C4-2B (cell line): ENCODE results near the gene IQCM.
"Not testable (repeated sequence)": the region's sequence is repeated elsewhere in the genome, so short reads cannot be mapped to it uniquely, and the experiment has no call there.

ENCODE experiments used
- H3K27ac ChIP-seq: fragments of 450-650 bp; 2 replicates; pipeline ENCODE4 v1.5.1; 2017
- CTCF ChIP-seq: fragments of 450-650 bp; conservative IDR thresholded peaks from 2 replicates; pipeline ENCODE4 v1.5.1; 2017; ENCODE audit warnings: mild to moderate bottlenecking
- ZFX ChIP-seq: fragments of 450-650 bp; IDR thresholded peaks from 2 replicates; pipeline ENCODE4 v1.6.1; 2017

Gene IQCM

GRCh38 chr4:149518471-149518870, 297.2 kb downstream of the IQCM start:
- no peak for TF ChIP-seq CTCF
- no peak for TF ChIP-seq ZFX
- H3K27ac ChIP-seq: no peak overlapping the region

DNA sequence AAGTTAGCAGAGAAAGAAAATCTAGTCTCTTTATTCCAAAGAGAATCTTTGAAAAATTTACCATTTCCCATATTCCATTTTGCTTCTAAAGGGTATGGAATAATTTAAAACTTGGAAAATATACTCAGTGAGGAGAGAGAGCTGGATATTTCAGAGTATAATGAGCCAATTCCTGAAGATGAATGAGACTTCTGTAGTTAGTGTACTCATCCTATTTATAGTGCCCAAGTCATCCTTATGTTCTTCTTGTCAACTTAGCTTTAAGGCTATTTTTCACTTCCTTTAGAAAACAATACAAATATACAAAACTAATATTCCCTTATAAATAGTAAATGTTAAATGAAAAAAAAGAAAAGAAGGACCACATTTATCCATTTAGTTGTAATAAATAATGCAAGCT, 302.6 kb downstream of the IQCM start:
- no peak overlapping the region for H3K27ac ChIP-seq
- no peak for TF ChIP-seq CTCF
- no peak for TF ChIP-seq ZFX

DNA sequence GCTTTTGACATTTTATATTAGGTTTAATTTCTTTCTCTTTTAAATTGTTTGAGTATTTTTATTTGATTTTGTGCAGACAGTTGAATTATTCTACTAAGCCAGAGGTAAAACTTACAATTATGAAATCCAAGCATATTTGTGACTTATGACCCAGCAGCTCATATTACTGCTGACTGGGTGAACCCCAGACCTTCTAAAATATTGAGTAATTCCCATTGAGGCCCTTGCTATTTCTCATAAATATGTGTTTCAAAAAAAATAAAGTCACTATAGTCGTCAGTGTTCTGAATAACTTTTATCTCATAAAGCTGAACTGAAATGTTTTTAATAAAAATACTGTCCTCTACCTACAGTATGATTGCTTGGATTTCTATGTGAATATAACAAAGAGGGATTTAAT, 303.1 kb downstream of the IQCM start:
- no peak overlapping the region for H3K27ac ChIP-seq
- TF ChIP-seq CTCF (no peak), ZFX (no peak)

DNA sequence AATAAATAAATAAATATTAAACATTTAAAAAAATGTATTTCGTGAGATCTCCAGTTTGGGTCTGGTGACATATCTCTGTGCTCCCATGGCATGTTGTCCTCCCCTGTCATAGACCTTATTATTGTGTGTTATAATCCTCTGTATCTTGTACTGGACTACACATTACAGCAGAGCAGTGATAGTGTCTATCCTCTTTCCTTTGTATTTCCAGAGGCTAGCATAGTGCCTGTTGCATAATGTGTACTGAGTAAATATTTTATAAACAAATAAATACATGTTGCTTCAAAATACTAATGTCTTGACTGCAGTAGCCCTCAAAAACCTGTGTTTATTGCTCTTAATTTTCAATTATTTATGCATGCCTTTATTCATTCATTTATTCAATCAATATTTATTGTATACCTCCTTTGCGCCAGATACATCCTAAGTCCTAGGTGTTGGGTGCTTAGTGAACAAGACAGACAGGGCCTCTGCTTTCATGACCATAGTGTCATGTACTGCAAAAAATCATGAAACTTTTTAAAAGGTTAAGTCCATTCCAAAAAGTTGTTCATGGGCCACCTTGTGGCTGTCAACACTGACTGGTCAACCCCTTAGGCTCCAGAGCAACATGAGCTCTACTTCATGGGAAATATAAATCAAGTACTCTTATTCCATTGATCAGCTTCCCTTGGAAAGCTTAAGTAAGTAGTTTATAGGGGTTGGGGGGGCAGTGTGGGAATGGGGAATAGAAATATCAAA, 303.9 kb downstream of the IQCM start:
- H3K27ac ChIP-seq: no peak overlapping the region
- TF ChIP-seq CTCF (no peak), ZFX (no peak)

DNA sequence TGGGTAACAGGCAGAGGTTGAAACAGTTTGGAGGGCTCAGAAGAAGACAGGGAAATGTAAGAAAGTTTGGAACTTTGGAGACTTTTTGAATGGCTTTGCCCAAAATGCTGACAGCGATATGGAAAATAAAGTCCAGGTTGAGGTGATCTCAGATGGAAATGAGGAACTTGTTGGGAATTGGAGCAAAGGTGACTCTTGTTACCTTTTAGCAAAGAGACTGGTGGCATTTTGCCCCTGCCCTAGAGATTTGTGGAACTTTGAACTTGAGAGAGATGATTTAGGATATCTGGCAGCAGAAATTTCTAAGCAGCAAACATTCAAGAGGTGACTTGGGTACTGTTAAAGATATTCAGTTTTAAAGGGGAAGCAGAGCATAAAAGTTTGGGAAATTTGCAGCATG, 308.3 kb downstream of the IQCM start:
- H3K27ac ChIP-seq: not testable (repeated sequence)

GRCh38 chr4:149500806-149501205, 314.8 kb downstream of the IQCM start:
- no peak overlapping the region for H3K27ac ChIP-seq
- TF ChIP-seq ZFX (no peak), CTCF (no peak)

DNA sequence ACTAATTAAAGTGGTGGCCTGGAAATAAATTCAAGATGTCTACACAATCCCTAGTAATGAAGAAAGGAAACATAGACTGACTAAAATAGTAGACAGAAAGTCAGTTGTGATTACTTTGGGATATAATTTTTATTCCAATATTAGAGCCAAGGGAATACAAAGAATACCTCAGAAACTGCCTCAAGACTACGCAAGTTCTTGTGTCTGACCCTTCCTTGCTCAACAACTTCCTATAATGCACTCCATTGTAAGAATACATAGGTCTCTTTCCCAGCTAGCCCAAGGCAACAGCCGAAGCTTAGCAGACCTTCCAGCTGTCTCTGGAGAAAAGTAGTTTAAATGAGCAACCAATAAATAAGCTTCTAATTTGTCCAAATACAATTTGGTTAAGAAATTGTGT, 315.9 kb downstream of the IQCM start:
- H3K27ac ChIP-seq: no peak overlapping the region
- TF ChIP-seq ZFX: no peak
- no peak for TF ChIP-seq CTCF

GRCh38 chr4:149498246-149498645, 317.4 kb downstream of the IQCM start:
- no peak for TF ChIP-seq ZFX
- TF ChIP-seq CTCF: no peak
- H3K27ac ChIP-seq: no peak overlapping the region
